Transverse colon (tissue), 4 donors: ENCODE data around the gene LRRIQ4. TPM values are rescaled to one million over a fixed set of nuclear protein-coding genes. Genes with fewer than 3 reads are reported as not detected.

Experiments used
- DNase-seq: peaks from one replicate; pipeline ENCODE4 v3.0.0-alpha.2; 2019
- H3K27ac ChIP-seq, 4 donors: fragments of 200-600 bp; sonication (generic); 2 replicates each; pipeline ENCODE4 v1.5.1; 2016 to 2018; ENCODE audit warnings: inconsistent platforms in 4 of 4
- H3K27me3 ChIP-seq: fragments of 200-600 bp; sonication (generic); 2 replicates; pipeline ENCODE4 v1.5.1; 2017; ENCODE audit warnings: inconsistent platforms
- H3K36me3 ChIP-seq, 4 donors: fragments of 200-600 bp; sonication (generic); 2 replicates each; pipeline ENCODE4 v1.5.1; 2017 to 2019; ENCODE audit warnings: inconsistent platforms in 4 of 4
- H3K4me1 ChIP-seq, 4 donors: fragments of 200-600 bp; sonication (generic); 2 replicates each; pipeline ENCODE4 v1.5.1; 2017 to 2020; ENCODE audit warnings: inconsistent platforms in 4 of 4
- H3K4me3 ChIP-seq, 4 donors: fragments of 200-600 bp; sonication (generic); 1 replicate in 1 of 4; 2 replicates in 3 of 4; pipeline versions ENCODE4 v1.5.1 to v1.6.1; 2017 to 2019; ENCODE audit warnings: inconsistent platforms in 4 of 4
- H3K9me3 ChIP-seq, 2 donors: fragments of 200-600 bp; sonication (generic); 2 replicates each; pipeline ENCODE4 v1.5.1; 2017 to 2019; ENCODE audit warnings: inconsistent platforms in 2 of 2
- EP300 ChIP-seq: sonication (generic); formaldehyde crosslinking; IDR thresholded peaks from one replicate; pipeline ENCODE4 v1.6.1; 2017; ENCODE audit warnings: antibody characterized with exemption, low read depth
- POLR2A ChIP-seq: fragments of 450-650 bp; IDR thresholded peaks from one replicate; pipeline ENCODE4 v1.6.1; 2016; ENCODE audit warnings: antibody characterized with exemption, mild to moderate bottlenecking, moderate library complexity
- POLR2AphosphoS5 ChIP-seq, 3 donors: sonication (generic); formaldehyde crosslinking; IDR thresholded peaks; one replicate each; pipeline ENCODE4 v1.6.1; 2016; ENCODE audit warnings: antibody characterized with exemption in 3 of 3
- WGBS, 2 donors: methylation state at CpG; one replicate each; pipeline ENCODE4 v1.1.5; 2018; ENCODE audit warnings: low coverage in 1 of 2; 5-methylcytosine and 5-hydroxymethylcytosine counted together
- in situ Hi-C, 4 donors: fragments of 200-750 bp; cut with MboI; loops; one replicate each; pipeline versions ENCODE4 v1.15.0 to v1.15.1; 2017; ENCODE audit warnings: low sequenced_read_pairs in 3 of 4, low pct_ligation_motif_present in 1 of 4, low pct_unique_long_range_greater_than_20kb in 1 of 4
- intact Hi-C: fragments of 100-400 bp; cut with DNase I; formaldehyde crosslinking; loops from one replicate; pipeline ENCODE4 v1.15.1; 2023; ENCODE audit warnings: low total_unique reads
- total RNA-seq, 4 donors: library from RNA; depleted of rRNA; stranded (reverse); fragments of >200 nt; gene quantifications; one replicate each; pipeline ENCODE4 v1.1.0, GENCODE V29; 2016
- TF ChIP-seq, protein P1 (sequence below), 5 experiments: fragments of 200-600 bp in 3 of 5; fragments of 450-650 bp in 2 of 5; sonication (generic) in 3 of 5; IDR thresholded peaks; 1 replicate in 2 of 5; 2 replicates in 3 of 5; pipeline ENCODE4 v1.5.1; 2016 to 2017; ENCODE audit warnings: antibody characterized with exemption in 5 of 5, inconsistent platforms in 3 of 5, mild to moderate bottlenecking in 2 of 5, moderate library complexity in 1 of 5

LRRIQ4 gene
- total RNA-seq, 4 donors from 2014 or later, result not detected

DNA sequence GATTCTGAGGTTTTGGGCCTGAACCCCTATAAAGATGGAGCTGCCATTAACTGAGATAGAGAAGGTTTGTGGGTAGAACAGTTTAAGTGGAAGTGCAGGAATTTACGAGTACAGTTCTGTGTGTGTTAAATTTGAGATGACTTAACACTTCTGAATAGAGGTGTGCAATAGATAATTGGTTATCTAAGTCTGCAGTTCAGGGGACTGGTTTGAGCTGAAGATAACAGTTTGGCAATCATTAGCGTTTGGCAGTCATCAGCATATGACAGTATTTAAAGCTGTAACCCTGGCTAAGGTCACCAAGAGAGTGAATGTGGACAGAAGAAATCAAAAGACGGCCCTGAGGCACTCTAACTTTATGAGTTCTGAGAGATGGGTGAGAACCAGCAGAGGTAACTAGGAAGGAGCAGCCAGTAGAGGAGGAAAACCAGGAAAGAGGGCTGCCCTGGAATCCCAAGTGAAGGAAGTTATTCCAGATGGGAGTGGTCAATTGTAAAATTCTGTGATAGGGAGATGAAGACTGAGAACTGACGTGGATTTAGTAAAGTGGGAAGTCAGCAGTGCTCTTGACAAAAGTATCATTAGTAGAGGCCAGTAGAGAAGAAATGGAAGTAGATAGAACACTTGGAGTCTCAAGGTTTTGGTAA lies 31.3 kb upstream of the LRRIQ4 start:
- Histone ChIP-seq H3K4me1 (peaks cover 0 to 6% (median 0%) of the 10 kb centered on the region in 4 donors), H3K36me3 (peaks cover 0 to 89% (median 20%) of the 10 kb centered on the region in 4 donors), H3K27me3 (no peaks in the 10 kb centered on the region), H3K4me3 (no peak overlapping the region), H3K27ac (no peak overlapping the region), H3K9me3 (no peaks in the 10 kb centered on the region)
- TF ChIP-seq, protein P1, sequence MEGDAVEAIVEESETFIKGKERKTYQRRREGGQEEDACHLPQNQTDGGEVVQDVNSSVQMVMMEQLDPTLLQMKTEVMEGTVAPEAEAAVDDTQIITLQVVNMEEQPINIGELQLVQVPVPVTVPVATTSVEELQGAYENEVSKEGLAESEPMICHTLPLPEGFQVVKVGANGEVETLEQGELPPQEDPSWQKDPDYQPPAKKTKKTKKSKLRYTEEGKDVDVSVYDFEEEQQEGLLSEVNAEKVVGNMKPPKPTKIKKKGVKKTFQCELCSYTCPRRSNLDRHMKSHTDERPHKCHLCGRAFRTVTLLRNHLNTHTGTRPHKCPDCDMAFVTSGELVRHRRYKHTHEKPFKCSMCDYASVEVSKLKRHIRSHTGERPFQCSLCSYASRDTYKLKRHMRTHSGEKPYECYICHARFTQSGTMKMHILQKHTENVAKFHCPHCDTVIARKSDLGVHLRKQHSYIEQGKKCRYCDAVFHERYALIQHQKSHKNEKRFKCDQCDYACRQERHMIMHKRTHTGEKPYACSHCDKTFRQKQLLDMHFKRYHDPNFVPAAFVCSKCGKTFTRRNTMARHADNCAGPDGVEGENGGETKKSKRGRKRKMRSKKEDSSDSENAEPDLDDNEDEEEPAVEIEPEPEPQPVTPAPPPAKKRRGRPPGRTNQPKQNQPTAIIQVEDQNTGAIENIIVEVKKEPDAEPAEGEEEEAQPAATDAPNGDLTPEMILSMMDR (IDR thresholded peaks at IDR 0.05), result no peak
- no peak for TF ChIP-seq POLR2A
- no peak for TF ChIP-seq POLR2AphosphoS5 (IDR thresholded peaks at IDR 0.05)
- TF ChIP-seq EP300, result no peak
- no peak for DNase-seq
- in situ Hi-C loops, result no loop called here
- intact Hi-C loops, result no loop called here
- WGBS, 2 donors, result 85 to 88% methylated on average over 4 of the region's 4 CpGs

DNA sequence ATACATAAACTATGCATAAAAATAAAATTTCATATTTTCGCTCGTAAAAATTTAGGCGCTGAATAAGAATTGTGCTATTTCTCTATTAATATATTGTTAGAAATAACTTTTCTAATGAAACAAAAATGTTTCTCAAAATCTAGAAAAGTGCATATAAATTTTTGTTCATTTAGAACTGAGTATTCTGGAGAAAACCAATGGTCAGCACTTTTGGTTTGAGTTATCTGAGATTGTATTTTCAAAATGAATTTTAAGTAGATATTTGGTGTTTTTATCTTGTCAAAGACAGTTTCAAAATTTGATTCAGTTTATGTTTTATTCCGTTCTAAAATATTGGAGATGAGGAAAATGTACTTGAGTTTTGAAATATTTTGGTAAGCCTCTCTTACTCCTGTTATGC lies 25.6 kb upstream of the LRRIQ4 start:
- H3K4me1 ChIP-seq, result no peaks in the 10 kb centered on the region
- peaks cover 0 to 64% (median 18%) of the 10 kb centered on the region in 4 donors for H3K36me3 ChIP-seq
- H3K9me3 ChIP-seq, result no peaks in the 10 kb centered on the region
- no peak for DNase-seq
- H3K27ac ChIP-seq, result no peak overlapping the region
- intact Hi-C loops (no loop called here), in situ Hi-C loops (no loop called here)
- 97% methylated on average over 4 of the region's 4 CpGs for WGBS, 2 donors
- no peak for TF ChIP-seq POLR2AphosphoS5 (IDR thresholded peaks at IDR 0.05)
- TF ChIP-seq, protein P1 (IDR thresholded peaks at IDR 0.05), result no peak
- no peak for TF ChIP-seq EP300
- no peak for TF ChIP-seq POLR2A
- H3K27me3 ChIP-seq, result no peaks in the 10 kb centered on the region
- no peak overlapping the region for H3K4me3 ChIP-seq

DNA sequence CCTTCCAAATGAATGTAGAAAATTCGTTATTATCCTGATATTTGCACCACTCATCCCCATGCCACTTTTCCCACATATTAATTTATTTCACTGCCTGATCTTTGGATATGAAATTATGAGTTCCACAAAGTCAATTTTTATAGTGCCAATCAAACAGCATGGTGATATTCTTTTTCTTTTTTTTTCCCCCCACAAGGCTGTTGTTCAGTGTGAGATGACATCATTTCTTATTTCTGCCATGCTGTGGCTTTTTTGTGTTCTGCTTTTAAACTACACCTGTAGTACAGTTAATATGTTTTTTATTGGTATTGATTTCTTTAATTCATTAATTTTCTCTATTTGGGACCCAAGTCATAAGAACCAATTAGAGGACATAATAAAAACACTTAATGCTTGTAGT lies 24.9 kb upstream of the LRRIQ4 start:
- intact Hi-C loops, result no loop called here
- H3K27me3 ChIP-seq, result no peaks in the 10 kb centered on the region

GRCh38 chr3:169790219-169790618 lies 22.5 kb upstream of the LRRIQ4 start:
- TF ChIP-seq POLR2A (no peak), POLR2AphosphoS5 (IDR thresholded peaks at IDR 0.05) (no peak), EP300 (no peak)
- TF ChIP-seq, protein P1 (IDR thresholded peaks at IDR 0.05), result no peak
- H3K4me3 ChIP-seq, result no peak overlapping the region
- no peaks in the 10 kb centered on the region for H3K4me1 ChIP-seq
- in situ Hi-C loops (no loop called here), intact Hi-C loops (no loop called here)
- H3K9me3 ChIP-seq, result no peaks in the 10 kb centered on the region
- no peak for DNase-seq
- H3K27ac ChIP-seq, result no peak overlapping the region
- H3K36me3 ChIP-seq, result peaks cover 0 to 36% (median 14%) of the 10 kb centered on the region in 4 donors
- no peaks in the 10 kb centered on the region for H3K27me3 ChIP-seq

More for the DNA sequence above, 24.9 kb upstream of the LRRIQ4 start:
- TF ChIP-seq POLR2A (no peak), EP300 (no peak)
- Histone ChIP-seq H3K27ac (no peak overlapping the region), H3K9me3 (no peaks in the 10 kb centered on the region), H3K36me3 (peaks cover 0 to 58% (median 18%) of the 10 kb centered on the region in 4 donors), H3K4me3 (no peak overlapping the region), H3K4me1 (no peaks in the 10 kb centered on the region)
- 88 to 92% methylated on average over 1 of the region's 1 CpG for WGBS, 2 donors
- no peak for DNase-seq
- in situ Hi-C loops, result no loop called here
